Metanephros (tissue), 2 donors: ENCODE results near the gene SPACA6. TPM values are rescaled to one million over a fixed set of nuclear protein-coding genes. Genes with fewer than 3 reads are reported as not detected.

Source experiments
- small RNA-seq: library from RNA; depleted of rRNA; stranded (forward); fragments of <200 nt; gene quantifications from one replicate; pipeline ENCODE3, GENCODE V24; 2014; ENCODE audit warnings: low replicate concordance
- total RNA-seq: library from RNA; depleted of rRNA; stranded (reverse); fragments of >200 nt; gene quantifications from one replicate; pipeline ENCODE4 v1.2.3, GENCODE V29; 2014

SPACA6 gene
- 15.0 TPM for total RNA-seq

GRCh38 chr19:51693260-51693659 is at the start of gene SPACA6:
TSS of gene SPACA6 (plus strand) at chr19:51693330. CDS start at chr19:51693527, 197 bp downstream.

GRCh38 chr19:51646730-51647129 is 46.4 kb upstream of the SPACA6 start, which contains the start of gene SIGLEC14:
TSS of gene SIGLEC14 (minus strand) at chr19:51646825. CDS start at chr19:51646759, 66 bp downstream.

GRCh38 chr19:51751655-51752054 is 58.5 kb downstream of the SPACA6 start, which contains the start of gene FPR1:
TSS of gene FPR1 (minus strand) at chr19:51751878. CDS start at chr19:51746994, 4,884 bp downstream.

Small RNAs within 50 kb of the gene (small RNA-seq; reads per million reads assigned to genes)
- not detected for gene AC018755.2
- not detected for gene MIR125A
- gene MIR99B, result 2.4 reads per million, percentile 90 among the genes with 10 or more reads in this experiment
- gene MIRLET7E, result not detected

Other genes starting within 250 kb of the SPACA6 start
- 0.06 TPM for gene SIGLEC8, start 234.9 kb upstream of the SPACA6 start, total RNA-seq
- not detected for gene CEACAM18, start 214.8 kb upstream of the SPACA6 start, total RNA-seq
- gene SIGLEC12, start 191.5 kb upstream of the SPACA6 start, total RNA-seq, result 0.12 TPM
- 0.18 TPM for gene SIGLEC6, start 161.7 kb upstream of the SPACA6 start, total RNA-seq
- gene ZNF175, start 122.0 kb upstream of the SPACA6 start, total RNA-seq, result 9.9 TPM
- 0.88 TPM for gene SIGLEC5, start 62.9 kb upstream of the SPACA6 start, total RNA-seq
- gene SIGLEC14, start 46.5 kb upstream of the SPACA6 start, total RNA-seq, result 1.6 TPM
- 0.12 TPM for gene HAS1, start 30.7 kb downstream of the SPACA6 start, total RNA-seq
- gene FPR1, start 58.5 kb downstream of the SPACA6 start, total RNA-seq, result 13.1 TPM
- 2.7 TPM for gene FPR2, start 67.8 kb downstream of the SPACA6 start, total RNA-seq
- 0.58 TPM for gene FPR3, start 101.8 kb downstream of the SPACA6 start, total RNA-seq
- 21.1 TPM for gene ZNF577, start 194.6 kb downstream of the SPACA6 start, total RNA-seq
- gene ZNF649, start 211.7 kb downstream of the SPACA6 start, total RNA-seq, result 19.7 TPM
- gene ZNF613, start 234.1 kb downstream of the SPACA6 start, total RNA-seq, result 9.5 TPM